GM12873 (cell line): Measurements from ENCODE around the gene SLC25A25.

Experiments used
- TF ChIP-seq, protein P1 (sequence below): IDR thresholded peaks from 2 replicates; pipeline ENCODE4 v1.5.1; 2012; ENCODE audit warnings: low read depth, mild to moderate bottlenecking, moderate library complexity, low read length, control low read depth; ENCODE audit not compliant: insufficient read depth; ENCODE audit errors: missing control alignments

SLC25A25 gene

GRCh38 chr9:128062846-128063831 lies 4.9 kb upstream of the SLC25A25 start:
- TF ChIP-seq, protein P1, sequence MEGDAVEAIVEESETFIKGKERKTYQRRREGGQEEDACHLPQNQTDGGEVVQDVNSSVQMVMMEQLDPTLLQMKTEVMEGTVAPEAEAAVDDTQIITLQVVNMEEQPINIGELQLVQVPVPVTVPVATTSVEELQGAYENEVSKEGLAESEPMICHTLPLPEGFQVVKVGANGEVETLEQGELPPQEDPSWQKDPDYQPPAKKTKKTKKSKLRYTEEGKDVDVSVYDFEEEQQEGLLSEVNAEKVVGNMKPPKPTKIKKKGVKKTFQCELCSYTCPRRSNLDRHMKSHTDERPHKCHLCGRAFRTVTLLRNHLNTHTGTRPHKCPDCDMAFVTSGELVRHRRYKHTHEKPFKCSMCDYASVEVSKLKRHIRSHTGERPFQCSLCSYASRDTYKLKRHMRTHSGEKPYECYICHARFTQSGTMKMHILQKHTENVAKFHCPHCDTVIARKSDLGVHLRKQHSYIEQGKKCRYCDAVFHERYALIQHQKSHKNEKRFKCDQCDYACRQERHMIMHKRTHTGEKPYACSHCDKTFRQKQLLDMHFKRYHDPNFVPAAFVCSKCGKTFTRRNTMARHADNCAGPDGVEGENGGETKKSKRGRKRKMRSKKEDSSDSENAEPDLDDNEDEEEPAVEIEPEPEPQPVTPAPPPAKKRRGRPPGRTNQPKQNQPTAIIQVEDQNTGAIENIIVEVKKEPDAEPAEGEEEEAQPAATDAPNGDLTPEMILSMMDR, result no peak

DNA sequence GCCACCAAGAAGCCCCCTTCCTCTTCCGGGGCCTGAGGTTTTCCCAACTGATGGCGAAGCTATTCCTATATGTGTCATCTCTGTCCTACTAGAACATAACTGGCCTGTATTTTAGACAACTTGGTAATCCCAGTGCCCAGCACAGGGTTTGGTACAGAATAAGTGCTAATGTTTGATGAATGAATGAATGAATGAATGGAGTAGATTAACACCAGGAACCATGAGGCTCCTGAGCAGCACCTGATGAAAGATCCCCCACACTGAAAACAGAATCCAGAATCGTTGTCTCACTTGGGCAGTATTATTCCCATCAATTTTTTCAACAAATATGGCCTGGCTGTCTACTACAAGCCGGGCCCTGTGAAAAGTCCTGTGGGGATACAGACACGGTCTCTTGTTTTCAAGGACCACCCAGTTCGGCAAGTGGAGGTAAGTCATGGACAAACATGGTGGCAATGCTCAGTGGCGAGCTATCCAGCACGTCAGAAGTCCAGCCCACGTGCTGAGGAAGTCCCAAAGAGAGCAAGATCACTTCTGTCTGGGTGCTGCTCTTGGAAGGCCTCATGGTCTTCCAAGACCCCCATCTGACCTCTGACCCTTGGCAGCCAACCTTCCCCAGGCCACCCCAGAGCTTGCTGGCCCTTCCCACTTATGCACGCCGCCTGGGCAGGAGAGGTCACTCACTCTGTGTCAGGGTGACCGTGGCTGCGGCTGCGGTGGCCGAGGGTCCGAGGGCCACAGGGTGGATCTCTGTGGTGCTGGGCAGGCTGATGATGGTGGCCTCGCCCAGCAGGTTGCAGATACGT lies 1.9 kb upstream of the SLC25A25 start:
- TF ChIP-seq, protein P1, result no peak

GRCh38 chr9:128066713-128067644 lies 1.1 kb upstream of the SLC25A25 start, which contains the start of gene NAIF1:
TSS of gene NAIF1 (minus strand) at chr9:128067320. CDS start at chr9:128067101, 219 bp downstream.
- TF ChIP-seq, protein P1, result no peak

DNA sequence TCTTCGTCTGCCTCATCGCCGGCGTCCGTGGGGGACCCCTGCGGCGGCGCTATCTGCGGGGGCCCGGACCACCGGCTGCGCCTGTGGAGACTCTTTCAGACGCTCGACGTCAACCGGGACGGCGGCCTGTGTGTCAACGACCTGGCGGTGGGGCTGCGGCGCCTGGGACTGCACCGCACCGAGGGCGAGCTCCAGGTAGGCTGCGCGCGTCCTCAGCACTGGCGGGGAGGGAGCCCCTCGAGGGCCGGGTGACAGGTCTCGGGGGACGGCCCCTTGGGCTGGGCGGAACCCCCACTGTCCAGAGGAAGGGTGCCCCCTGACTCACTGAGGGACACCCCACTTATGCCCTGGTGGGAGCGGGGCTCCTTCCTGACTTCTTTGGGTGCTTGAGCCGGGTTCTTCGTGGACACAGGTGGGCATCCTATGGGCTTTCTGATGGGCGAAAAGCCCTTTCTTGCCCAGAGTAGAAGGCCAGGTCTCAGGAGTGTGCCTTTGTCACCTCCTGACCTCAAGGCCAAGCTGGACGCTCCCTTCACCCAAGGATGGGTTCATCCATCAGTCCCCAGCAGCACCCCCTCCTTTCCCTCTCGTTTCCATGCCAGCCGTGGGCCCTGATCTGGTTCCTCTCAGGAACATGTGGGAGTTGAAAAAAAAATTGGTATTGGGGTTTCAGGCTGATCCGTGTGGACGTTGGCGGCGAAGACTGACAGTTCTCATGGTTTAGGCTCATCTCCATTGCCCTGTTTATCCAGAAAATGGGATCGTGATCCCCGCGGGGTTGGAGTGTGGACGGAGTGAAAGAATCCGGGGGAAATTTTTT lies 564 bp downstream of the SLC25A25 start:
- TF ChIP-seq, protein P1, result no peak

DNA sequence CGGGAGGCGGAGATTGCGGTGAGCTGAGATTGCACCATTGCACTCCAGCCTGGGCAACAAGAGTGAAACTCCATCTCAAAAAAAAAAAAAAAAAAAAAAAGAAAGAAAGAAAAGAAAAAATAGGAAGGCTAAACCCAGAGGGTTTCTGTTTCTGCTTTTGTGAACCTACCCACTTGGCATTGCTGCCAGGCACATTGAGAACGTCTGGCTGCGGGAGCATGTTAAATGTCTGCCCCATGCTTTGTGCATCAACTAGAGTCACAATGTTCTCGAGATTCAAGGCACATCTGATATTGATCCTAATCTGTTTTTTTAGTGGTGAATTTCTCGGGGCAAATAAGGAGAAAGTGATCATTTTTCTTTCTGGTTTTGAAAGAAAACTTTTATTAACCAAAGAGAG lies 2.8 kb downstream of the SLC25A25 start:
- TF ChIP-seq, protein P1, result no peak

- TF ChIP-seq, protein P1, result no peak
These were observed 4.4 kb downstream of the SLC25A25 start for GRCh38 chr9:128072144-128073021.
